Thyroid gland (tissue), 4 donors: Measurements from ENCODE around the gene DHRS1.

Source experiments
- CTCF ChIP-seq, 6 experiments: fragments of 200-600 bp in 3 of 6; fragments of 450-650 bp in 3 of 6; sonication (generic) in 3 of 6; IDR thresholded peaks; one replicate each; pipeline ENCODE4 v1.5.1; 2016 to 2019; ENCODE audit warnings: antibody characterized with exemption in 6 of 6, mild to moderate bottlenecking in 2 of 6, inconsistent platforms in 1 of 6, moderate library complexity in 1 of 6
- POLR2A ChIP-seq, 2 donors: fragments of 450-650 bp; IDR thresholded peaks; one replicate each; pipeline ENCODE4 v1.6.1; 2017; ENCODE audit warnings: antibody characterized with exemption in 2 of 2, mild to moderate bottlenecking in 2 of 2, moderate library complexity in 1 of 2

GRCh38 chr14:24290746-24291145, 8.8 kb downstream of the DHRS1 start:
- TF ChIP-seq CTCF (IDR thresholded peaks at IDR 0.05) (no peak), POLR2A (IDR thresholded peaks at IDR 0.05) (no peak)
